GM12874 (cell line): Measurements from ENCODE around the gene SERPINC1.

Experiments used
- CTCF ChIP-seq: IDR thresholded peaks from 2 replicates; pipeline ENCODE4 v1.5.1; 2011; ENCODE audit warnings: low read depth, mild to moderate bottlenecking, control low read depth, low read length, moderate library complexity; ENCODE audit not compliant: insufficient read depth

SERPINC1 gene

GRCh38 chr1:173870252-173871075 is 46.7 kb downstream of the SERPINC1 start:
- no peak for TF ChIP-seq CTCF

- no peak for TF ChIP-seq CTCF
Measured at GRCh38 chr1:173869021-173869359, 48.1 kb downstream of the SERPINC1 start.

- no peak for TF ChIP-seq CTCF
Measured at GRCh38 chr1:173868266-173869020, 48.7 kb downstream of the SERPINC1 start, which contains the start of gene ZBTB37. ZBTB37 (plus strand) TSS chr1:173868380; CDS start chr1:173870226, 1,846 bp downstream.

GRCh38 chr1:173867753-173868265 is 49.3 kb downstream of the SERPINC1 start, which contains the start of gene GAS5:
GAS5 (minus strand) TSS chr1:173867989.
- no peak for TF ChIP-seq CTCF

- TF ChIP-seq CTCF = no peak
Measured at GRCh38 chr1:173867141-173867752, 49.9 kb downstream of the SERPINC1 start.

GRCh38 chr1:173866413-173867115 is 50.6 kb downstream of the SERPINC1 start:
- TF ChIP-seq CTCF = no peak
